Esophagus squamous epithelium (tissue), 4 donors: ENCODE measurements around the gene RUNDC3A.

Experiments used
- CTCF ChIP-seq, 6 experiments: fragments of 450-650 bp in 4 of 6; fragments of 200-600 bp in 2 of 6; sonication (generic) in 2 of 6; IDR thresholded peaks; one replicate each; pipeline ENCODE4 v1.5.1; 2016 to 2019; ENCODE audit warnings: antibody characterized with exemption in 6 of 6, mild to moderate bottlenecking in 4 of 6, moderate library complexity in 4 of 6
- POLR2A ChIP-seq, 4 donors: fragments of 450-650 bp; IDR thresholded peaks; one replicate each; pipeline ENCODE4 v1.6.1; 2017; ENCODE audit warnings: antibody characterized with exemption in 4 of 4, mild to moderate bottlenecking in 4 of 4, moderate library complexity in 3 of 4

GRCh38 chr17:44324571-44325275 is 16.3 kb downstream of the RUNDC3A start, which contains the start of gene SLC25A39:
- TF ChIP-seq CTCF (IDR thresholded peaks at IDR 0.05) = peak in 1 of 6 experiments; percentile 42
- peak in 3 of 4 donors; percentile 66 to 83 (median 69) for TF ChIP-seq POLR2A (IDR thresholded peaks at IDR 0.05)
